ENCODE results near the gene DVL2. TPM values are rescaled to one million over a fixed set of nuclear protein-coding genes. Genes with fewer than 3 reads are reported as not detected.

DVL2 gene
- total RNA-seq, 1 experiment from 2014 or later: 82.9 TPM

- H3K4me1 Mint-ChIP-seq: peaks cover 59 to 73% of the 10 kb centered on the region in 2 experiments
- H3K23ac ChIP-seq (ENCODE audit: insufficient read length, low read depth, low read length): no peak overlapping the region
- DNase-seq: peak; percentile 99
- no peak overlapping the region; the same call in 1 of the 2 replicates for H3K4ac ChIP-seq (ENCODE audit: low read depth, low read length)
- H3K27ac Mint-ChIP-seq: peak overlapping the region; percentile 96 to 100 (median 99)
- no peak overlapping the region for H2AFZ ChIP-seq (ENCODE audit: low read length)
- peak; percentile 88 for TF ChIP-seq CTCF (conservative IDR thresholded peaks at IDR 0.05)
- peaks cover 2% of the 10 kb centered on the region for H3K79me1 ChIP-seq (ENCODE audit: insufficient read depth, low read depth, low read length, poor library complexity, severe bottlenecking)
- no peak overlapping the region for H2BK12ac ChIP-seq (ENCODE audit: insufficient read length, low read depth, low read length)
- H3K9me3 Mint-ChIP-seq: no peaks in the 10 kb centered on the region
- H3K36me3 Mint-ChIP-seq (ENCODE audit: insufficient read depth in 1 of 3, low read depth in 3 of 3): peaks cover 0 to 3% (median 0%) of the 10 kb centered on the region in 3 experiments; a peak in 3 of 7 replicates
- no peaks in the 10 kb centered on the region; the same call in 1 of the 2 replicates for H3K27me3 Mint-ChIP-seq (ENCODE audit: low read depth)
- H3K56ac ChIP-seq (ENCODE audit: insufficient read length, low read depth, low read length): no peak overlapping the region
- H3K9ac ChIP-seq (ENCODE audit: extremely low read depth, insufficient read length, low read length): no peak overlapping the region
- peak overlapping the region; percentile 24 for H3T11ph ChIP-seq (ENCODE audit: low read length)
- no peaks in the 10 kb centered on the region for H3K27me3 ChIP-seq (ENCODE audit: insufficient read depth, low read length)
- no peak overlapping the region for H2BK120ac ChIP-seq (ENCODE audit: low read depth, low read length, poor library complexity, severe bottlenecking)
- no peak overlapping the region for H3K27ac ChIP-seq (ENCODE audit: insufficient read length, low read depth, low read length)
- peaks cover 3% of the 10 kb centered on the region; the same call in 1 of the 2 replicates for H3K79me2 ChIP-seq (ENCODE audit: insufficient read depth, low read length)
- H2BK5ac ChIP-seq (ENCODE audit: insufficient read length, low read length): no peak overlapping the region
- peak overlapping the region; percentile 79; the same call in 1 of the 2 replicates for H3K14ac ChIP-seq (ENCODE audit: insufficient read depth, low read length)
- H4K8ac ChIP-seq (replicated peaks; ENCODE audit: insufficient read length, low read depth, low read length): no peak overlapping the region
- no peak overlapping the region for H2AK5ac ChIP-seq (ENCODE audit: insufficient read length, low read length)
- H4K20me1 ChIP-seq (ENCODE audit: control insufficient read depth, insufficient read depth, insufficient read length): no peaks in the 10 kb centered on the region
- H4K91ac ChIP-seq (ENCODE audit: insufficient read length, low read depth, low read length): no peak overlapping the region
- H3K4me1 ChIP-seq (ENCODE audit: insufficient read depth, low read length): peaks cover 6% of the 10 kb centered on the region; the same call in 1 of the 2 replicates
- H3K4me2 ChIP-seq (ENCODE audit: insufficient read depth, insufficient read length, low read length): peak overlapping the region; percentile 31
- no peaks in the 10 kb centered on the region for H3K9me3 ChIP-seq (ENCODE audit: control insufficient read depth, low read depth, low read length)
- peak overlapping the region; percentile 94 for H3K18ac ChIP-seq (ENCODE audit: insufficient read length, low read depth, low read length)
- H2BK15ac ChIP-seq (ENCODE audit: low read depth, low read length): no peak overlapping the region
- H3K23me2 ChIP-seq (ENCODE audit: insufficient read length, low read depth, low read length, poor library complexity, severe bottlenecking): peaks cover 23% of the 10 kb centered on the region
- no peak overlapping the region for H2BK20ac ChIP-seq (ENCODE audit: low read depth, low read length, poor library complexity, severe bottlenecking)
- no peak overlapping the region for H4K5ac ChIP-seq (ENCODE audit: insufficient read length, low read depth, low read length)
- peak overlapping the region; percentile 71 to 91 for H3K4me3 Mint-ChIP-seq
- WGBS (ENCODE audit: extremely low coverage, insufficient read length, low lambda C conversion rate): no CpG with 5 or more reads among the region's 15 CpGs
Observed at GRCh38 chr17:7213895-7214299, 20.4 kb downstream of the DVL2 start.

Measured in H9 (cell line).